GM15510 (cell line): ENCODE measurements around the gene GDNF.

Experiments
- POLR2A ChIP-seq: IDR thresholded peaks from 3 replicates; pipeline ENCODE4 v1.6.1; 2011; ENCODE audit warnings: borderline replicate concordance; ENCODE audit not compliant: insufficient read length; ENCODE audit errors: extremely low read depth

GDNF gene

GRCh38 chr5:37834542-37835379 is 5.1 kb downstream of the GDNF start:
- TF ChIP-seq POLR2A, result no peak

- TF ChIP-seq POLR2A, result no peak
Measured at GRCh38 chr5:37833990-37834389, 5.9 kb downstream of the GDNF start.

DNA sequence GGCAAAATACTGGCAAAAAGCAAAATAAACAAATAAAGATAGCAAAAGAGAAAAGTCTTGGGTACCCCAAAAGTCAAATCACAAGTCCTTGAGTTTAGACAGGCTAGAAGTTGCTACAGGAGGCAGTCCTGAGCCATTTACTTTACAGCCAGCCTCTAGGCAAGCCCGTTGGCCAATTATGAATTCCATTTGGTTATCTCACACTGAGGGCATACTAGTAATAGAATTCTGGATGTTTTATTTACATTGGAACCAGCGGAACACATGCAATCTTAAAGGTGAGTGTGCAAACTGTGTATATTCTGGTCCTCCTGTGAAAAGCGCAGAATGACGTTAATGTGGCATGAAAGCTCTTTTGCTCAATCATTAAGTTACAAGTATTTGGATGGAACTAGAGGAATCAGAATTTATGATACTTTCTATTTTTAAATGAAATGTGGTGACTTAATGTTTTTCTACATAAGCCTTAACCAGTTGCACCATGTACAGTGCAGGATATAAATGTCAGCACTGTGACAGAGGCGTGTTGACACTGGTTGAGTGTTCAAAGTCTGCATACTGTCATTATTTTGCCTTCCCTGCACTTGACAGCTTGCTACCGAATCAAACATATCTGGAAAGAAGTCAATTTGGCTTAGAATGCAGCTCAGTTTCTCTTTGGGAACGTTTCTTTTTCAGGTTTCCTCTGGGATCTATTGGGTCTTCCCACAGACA is 7.9 kb downstream of the GDNF start:
- TF ChIP-seq POLR2A, result no peak

DNA sequence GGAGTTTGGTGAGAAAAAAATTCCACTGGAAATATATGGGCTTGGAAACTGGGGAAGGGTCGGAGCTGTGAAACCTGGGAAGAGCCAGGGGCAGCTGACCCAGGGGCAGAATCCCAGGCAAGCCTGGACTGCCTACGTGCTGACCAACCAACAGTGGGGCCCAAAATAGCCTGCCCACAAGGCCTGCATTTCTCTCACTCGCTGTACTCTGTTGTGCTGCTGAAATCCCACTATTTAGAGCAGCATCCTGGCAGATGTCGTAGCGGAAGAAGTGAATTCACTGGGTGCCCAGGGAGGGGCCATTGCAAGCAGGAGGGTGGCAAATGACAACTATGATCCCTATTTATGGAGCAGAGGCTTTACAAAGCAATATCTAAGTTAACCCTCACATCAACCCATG is 9.5 kb downstream of the GDNF start:
- TF ChIP-seq POLR2A, result no peak

- TF ChIP-seq POLR2A, result no peak
Measured at GRCh38 chr5:37825334-37825915, 14.4 kb downstream of the GDNF start.

DNA sequence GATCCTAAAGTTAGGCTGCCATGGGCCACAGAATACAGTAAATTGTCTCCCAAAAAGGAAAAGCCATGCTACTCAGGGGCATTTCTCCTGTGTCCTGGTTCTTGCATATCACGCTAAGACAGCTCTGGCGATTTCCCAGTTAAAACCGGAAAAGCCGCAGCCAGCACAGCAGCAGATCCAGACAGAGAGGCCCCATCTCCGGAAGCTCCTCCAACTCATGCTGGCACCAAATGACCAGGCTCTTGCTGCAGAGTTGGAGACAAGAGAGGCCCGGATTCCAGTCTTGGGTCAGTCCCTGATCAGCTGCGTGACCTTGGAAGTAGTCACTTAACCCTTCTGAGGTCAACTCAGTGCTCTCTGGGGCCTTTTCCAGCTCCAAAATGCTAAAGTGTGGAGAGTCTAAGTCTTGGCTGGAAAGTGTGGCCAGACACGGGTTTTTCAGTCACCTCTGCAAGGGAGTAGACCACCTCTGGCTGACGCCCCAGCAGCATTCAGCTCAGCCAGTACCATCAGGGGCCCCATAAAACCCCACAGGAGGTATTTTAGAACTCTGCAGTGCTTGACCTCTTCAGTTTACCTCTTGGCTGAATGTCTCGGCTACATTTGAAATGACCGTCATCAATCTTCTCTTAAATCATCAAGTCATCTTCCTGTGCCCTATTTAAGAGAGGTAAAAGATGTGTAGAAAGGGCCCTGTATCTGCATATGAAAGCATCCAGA is 16.2 kb downstream of the GDNF start:
- no peak for TF ChIP-seq POLR2A

- TF ChIP-seq POLR2A, result no peak
Measured at GRCh38 chr5:37816883-37817282, 23.0 kb downstream of the GDNF start.

- TF ChIP-seq POLR2A, result no peak
Measured at GRCh38 chr5:37816331-37816730, 23.5 kb downstream of the GDNF start.

DNA sequence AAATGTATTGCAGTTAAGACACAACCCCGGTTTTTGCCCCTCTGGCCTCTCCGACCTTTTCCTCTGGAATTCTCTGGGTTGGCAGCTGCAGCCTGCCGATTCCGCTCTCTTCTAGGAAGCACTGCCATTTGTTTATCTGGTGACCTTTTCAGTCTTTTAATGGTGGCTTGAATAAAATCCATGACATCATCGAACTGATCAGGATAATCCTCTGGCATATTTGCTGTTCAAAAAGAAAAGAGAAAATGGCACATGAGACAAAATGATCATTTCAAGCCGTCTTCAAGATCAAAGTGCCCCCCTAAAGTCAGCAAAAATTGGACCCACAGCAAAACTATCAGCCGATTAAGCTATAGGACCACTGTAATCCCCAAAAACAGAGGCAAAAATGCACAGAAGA is 23.9 kb downstream of the GDNF start:
- no peak for TF ChIP-seq POLR2A

DNA sequence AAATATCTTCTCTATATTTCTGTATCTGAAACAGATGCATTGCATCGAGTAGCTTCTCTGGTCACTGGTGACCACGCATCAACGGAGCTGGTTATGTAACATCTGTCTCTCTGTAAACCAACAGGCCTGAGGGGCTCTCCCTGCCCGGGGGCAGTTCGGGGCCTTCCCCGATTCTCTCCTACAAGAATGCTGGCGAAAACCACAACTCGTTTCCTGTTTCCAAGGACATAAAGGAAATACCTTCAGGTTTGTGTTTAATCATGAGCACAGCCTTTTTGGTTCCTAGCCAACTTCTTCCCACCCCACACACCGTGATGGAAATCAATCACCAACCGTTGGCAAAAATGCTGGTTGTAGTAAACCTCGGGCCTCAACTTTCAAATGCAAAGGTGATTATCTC is 25.1 kb downstream of the GDNF start:
- TF ChIP-seq POLR2A, result no peak

DNA sequence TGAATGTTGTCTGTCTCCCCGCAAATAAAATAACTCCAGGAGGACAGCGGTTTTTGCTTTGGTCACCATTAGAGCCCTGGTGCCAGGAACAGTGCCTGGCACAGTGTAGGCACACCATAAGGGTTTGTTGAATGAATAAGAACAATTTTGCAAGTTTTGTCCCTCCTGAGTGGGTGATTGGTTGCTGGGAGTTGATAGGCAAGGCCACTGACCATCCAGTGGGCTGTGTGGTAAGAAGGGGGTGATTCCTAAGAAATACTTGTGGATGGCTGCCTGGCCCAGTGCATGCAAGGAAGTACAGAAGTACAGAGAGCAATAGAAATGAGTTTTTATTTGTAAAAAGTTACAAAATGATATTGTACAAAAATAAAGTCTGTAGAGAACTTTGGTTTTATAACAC is 27.5 kb downstream of the GDNF start:
- no peak for TF ChIP-seq POLR2A

DNA sequence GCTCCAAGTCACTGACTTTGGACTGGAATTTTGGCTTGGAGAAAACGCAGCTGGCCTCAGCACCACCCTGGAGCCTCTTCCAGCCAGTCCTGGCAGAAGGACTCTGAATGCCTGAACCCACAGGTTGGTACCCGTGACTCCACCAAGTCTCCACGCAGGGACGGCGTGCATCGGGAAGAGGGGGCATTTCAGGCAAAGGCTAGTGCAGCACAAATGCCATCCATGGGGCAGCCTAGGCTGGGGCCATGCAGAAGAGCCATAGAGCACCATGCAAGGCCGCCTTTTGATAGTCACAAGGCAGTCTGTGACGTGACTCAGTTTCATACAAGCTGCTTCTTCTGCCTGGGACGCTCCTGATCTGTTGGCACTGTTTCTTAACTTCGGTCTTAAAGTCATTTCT is 28.0 kb downstream of the GDNF start:
- no peak for TF ChIP-seq POLR2A

DNA sequence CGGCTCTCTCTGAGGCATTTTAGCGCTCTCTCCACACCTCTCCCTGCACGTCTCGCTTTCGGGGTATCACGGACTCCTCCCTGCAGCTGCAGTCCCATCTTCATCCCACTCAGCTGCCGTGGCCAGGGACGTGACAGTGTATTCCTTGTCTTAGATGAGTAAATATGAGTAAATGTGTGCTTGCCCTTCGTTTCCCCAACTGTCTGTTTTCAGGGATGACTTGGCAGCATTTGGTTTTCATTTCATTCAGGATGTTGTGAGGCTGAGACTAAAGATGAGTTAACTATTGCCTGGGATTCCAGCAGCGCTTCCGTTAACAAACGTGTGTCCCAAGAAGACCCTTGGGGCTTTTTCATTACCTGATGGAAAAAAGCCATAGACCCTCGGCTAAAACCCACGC is 29.5 kb downstream of the GDNF start:
- TF ChIP-seq POLR2A, result no peak

GRCh38 chr5:37808945-37809344 is 30.9 kb downstream of the GDNF start:
- no peak for TF ChIP-seq POLR2A
